Measurements from ENCODE around the gene GNPTG. TPM values are rescaled to one million over a fixed set of nuclear protein-coding genes. Genes with fewer than 3 reads are reported as not detected.

Gene GNPTG
- total and polyA plus RNA-seq, 2 of the 13 experiments (the other 11 are each of a cell fraction or from before 2014, with no cell fraction given) = 22.7 to 71.1 TPM

- TF ChIP-seq UBTF (CRISPR knock-in tag; IDR thresholded peaks at IDR 0.05) (no peak), ATF6 (CRISPR knock-in tag; conservative IDR thresholded peaks at IDR 0.05) (no peak), ZNF281 (CRISPR knock-in tag; IDR thresholded peaks at IDR 0.05; ENCODE audit: borderline replicate concordance) (no peak), PRDM4 (CRISPR knock-in tag; IDR thresholded peaks at IDR 0.05; ENCODE audit: borderline replicate concordance) (no peak), SAP130 (CRISPR knock-in tag; IDR thresholded peaks at IDR 0.05; ENCODE audit: low read depth) (0 out of 2 replicates have a peak, but pooled peaks have one; percentile 16), HCFC1 (IDR thresholded peaks at IDR 0.05; ENCODE audit: low read depth, low read length) (no peak), ZBTB34 (CRISPR knock-in tag; IDR thresholded peaks at IDR 0.05) (no peak), CEBPG (CRISPR knock-in tag; IDR thresholded peaks at IDR 0.05) (no peak), SNAPC5 (CRISPR knock-in tag; IDR thresholded peaks at IDR 0.05; ENCODE audit: borderline replicate concordance) (no peak), ZFP36L1 (CRISPR knock-in tag; IDR thresholded peaks at IDR 0.05) (no peak), ZNF563 (CRISPR knock-in tag; IDR thresholded peaks at IDR 0.05) (no peak), FIP1L1 (IDR thresholded peaks at IDR 0.05; ENCODE audit: borderline replicate concordance, insufficient read depth, low read depth, low read length) (no peak), TCF12 (IDR thresholded peaks at IDR 0.05) (no peak), TCF12 (CRISPR knock-in tag; IDR thresholded peaks at IDR 0.05) (0 out of 2 replicates have a peak, but pooled peaks have one; percentile 49), SMAD1 (CRISPR knock-in tag; IDR thresholded peaks at IDR 0.05; ENCODE audit: borderline replicate concordance, low read depth) (no peak), MED13 (CRISPR knock-in tag; IDR thresholded peaks at IDR 0.05) (no peak), EHMT2 (IDR thresholded peaks at IDR 0.05; ENCODE audit: borderline replicate concordance, low read depth, low read length) (no peak), ZNF335 (CRISPR knock-in tag; IDR thresholded peaks at IDR 0.05) (peak; percentile 71; the same call in 1 of the 2 replicates), PAX8 (CRISPR knock-in tag; IDR thresholded peaks at IDR 0.05; ENCODE audit: borderline replicate concordance) (no peak)
Observed at GRCh38 chr16:1305823-1306222, 45.9 kb upstream of the GNPTG start (continued).
